Measurements from ENCODE around the gene ACOT6.
"Not testable (repeated sequence)": the region's sequence is repeated elsewhere in the genome, so short reads cannot be mapped to it uniquely, and the experiment has no call there.

DNA sequence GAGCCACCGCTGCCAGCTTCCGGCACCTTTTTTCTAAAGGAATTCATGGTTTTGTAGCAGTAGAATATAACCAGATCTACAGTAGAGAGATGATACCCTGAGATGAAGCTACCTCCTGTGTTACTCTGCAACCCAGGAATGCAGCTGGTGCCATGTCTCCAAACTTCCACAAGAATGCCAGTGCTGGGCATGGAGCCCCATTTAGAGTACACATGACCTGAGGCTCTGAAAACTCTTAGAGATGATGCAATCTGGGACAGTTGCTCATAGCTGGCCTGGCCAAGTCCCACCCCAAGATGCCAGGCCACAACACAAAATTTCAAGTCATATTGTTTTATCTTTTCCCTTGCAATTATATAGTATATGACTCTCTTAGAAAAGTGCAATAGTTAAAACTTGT is 35.1 kb upstream of the ACOT6 start:
- TF ChIP-seq, protein P1, sequence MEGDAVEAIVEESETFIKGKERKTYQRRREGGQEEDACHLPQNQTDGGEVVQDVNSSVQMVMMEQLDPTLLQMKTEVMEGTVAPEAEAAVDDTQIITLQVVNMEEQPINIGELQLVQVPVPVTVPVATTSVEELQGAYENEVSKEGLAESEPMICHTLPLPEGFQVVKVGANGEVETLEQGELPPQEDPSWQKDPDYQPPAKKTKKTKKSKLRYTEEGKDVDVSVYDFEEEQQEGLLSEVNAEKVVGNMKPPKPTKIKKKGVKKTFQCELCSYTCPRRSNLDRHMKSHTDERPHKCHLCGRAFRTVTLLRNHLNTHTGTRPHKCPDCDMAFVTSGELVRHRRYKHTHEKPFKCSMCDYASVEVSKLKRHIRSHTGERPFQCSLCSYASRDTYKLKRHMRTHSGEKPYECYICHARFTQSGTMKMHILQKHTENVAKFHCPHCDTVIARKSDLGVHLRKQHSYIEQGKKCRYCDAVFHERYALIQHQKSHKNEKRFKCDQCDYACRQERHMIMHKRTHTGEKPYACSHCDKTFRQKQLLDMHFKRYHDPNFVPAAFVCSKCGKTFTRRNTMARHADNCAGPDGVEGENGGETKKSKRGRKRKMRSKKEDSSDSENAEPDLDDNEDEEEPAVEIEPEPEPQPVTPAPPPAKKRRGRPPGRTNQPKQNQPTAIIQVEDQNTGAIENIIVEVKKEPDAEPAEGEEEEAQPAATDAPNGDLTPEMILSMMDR (IDR thresholded peaks at IDR 0.05; ENCODE audit: insufficient read depth, low read length), result not testable (repeated sequence)
- TF ChIP-seq, protein P2, sequence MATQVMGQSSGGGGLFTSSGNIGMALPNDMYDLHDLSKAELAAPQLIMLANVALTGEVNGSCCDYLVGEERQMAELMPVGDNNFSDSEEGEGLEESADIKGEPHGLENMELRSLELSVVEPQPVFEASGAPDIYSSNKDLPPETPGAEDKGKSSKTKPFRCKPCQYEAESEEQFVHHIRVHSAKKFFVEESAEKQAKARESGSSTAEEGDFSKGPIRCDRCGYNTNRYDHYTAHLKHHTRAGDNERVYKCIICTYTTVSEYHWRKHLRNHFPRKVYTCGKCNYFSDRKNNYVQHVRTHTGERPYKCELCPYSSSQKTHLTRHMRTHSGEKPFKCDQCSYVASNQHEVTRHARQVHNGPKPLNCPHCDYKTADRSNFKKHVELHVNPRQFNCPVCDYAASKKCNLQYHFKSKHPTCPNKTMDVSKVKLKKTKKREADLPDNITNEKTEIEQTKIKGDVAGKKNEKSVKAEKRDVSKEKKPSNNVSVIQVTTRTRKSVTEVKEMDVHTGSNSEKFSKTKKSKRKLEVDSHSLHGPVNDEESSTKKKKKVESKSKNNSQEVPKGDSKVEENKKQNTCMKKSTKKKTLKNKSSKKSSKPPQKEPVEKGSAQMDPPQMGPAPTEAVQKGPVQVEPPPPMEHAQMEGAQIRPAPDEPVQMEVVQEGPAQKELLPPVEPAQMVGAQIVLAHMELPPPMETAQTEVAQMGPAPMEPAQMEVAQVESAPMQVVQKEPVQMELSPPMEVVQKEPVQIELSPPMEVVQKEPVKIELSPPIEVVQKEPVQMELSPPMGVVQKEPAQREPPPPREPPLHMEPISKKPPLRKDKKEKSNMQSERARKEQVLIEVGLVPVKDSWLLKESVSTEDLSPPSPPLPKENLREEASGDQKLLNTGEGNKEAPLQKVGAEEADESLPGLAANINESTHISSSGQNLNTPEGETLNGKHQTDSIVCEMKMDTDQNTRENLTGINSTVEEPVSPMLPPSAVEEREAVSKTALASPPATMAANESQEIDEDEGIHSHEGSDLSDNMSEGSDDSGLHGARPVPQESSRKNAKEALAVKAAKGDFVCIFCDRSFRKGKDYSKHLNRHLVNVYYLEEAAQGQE (IDR thresholded peaks at IDR 0.05; ENCODE audit: insufficient replicate concordance, low read depth), result not testable (repeated sequence)
- not testable (repeated sequence) for TF ChIP-seq POLR2AphosphoS5, GABPA (IDR thresholded peaks at IDR 0.05; ENCODE audit: low read depth)

All from HL-60 (cell line).